NCI-H345 treated with DMSO at 0.1 percent for 48 hours (cell line): ENCODE data around the gene SWSAP1.

Experiments
- DNase-seq: peaks from one replicate; lab custom pipeline; 2025; ENCODE audit not compliant: unreplicated experiment; lab: John Stamatoyannopoulos, UW

Gene SWSAP1

DNA sequence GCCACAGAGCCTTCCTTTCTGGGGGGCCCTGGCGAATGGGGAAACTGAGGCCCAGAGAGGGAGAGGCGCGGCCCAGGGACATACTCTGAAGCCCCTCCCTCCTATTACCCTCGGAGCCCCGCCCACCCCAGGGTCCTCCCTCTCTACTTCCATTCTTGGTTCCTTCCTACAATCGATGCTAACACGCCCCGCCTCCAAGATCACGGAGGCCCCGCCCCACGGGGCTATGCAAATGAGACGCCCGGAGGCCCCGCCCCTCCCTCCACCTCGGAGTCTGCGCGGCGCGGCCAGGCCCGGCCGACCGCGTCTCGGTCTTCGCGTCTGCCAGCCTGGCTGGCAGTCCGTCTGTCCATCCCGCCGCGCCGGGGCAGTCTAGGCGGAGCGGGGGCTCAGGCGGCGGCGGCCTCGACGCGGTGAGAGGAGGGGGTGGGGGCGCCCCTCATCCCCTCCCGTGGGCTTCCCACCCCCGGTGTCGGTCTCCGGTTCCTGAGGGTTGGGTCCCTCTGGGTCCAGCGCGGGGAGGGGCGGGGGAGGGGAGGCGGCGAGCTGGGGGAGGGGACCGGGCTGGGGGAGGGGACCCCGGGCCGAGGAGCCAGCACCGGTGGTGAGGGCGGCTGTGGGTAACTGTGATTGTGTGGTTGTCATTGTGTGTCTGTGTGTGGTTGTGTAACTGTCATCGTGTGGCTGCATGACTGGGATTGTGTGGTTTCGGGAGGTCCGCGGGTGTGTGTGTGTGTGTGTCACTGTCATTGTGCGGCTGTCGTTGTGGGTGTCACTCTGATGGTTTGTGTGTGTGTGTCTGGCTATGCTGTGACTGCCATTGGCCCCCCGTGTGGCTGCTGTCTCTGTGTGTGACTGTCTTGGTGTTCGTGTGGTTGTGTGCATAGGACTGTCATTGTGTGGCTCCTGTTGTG, 19.0 kb upstream of the SWSAP1 start, which contains the start of gene PLPPR2:
Gene PLPPR2, plus strand, starts transcription at position 273 of the 914 bp plus-strand sequence. CDS start 2,242 bp downstream, outside the sequence.
- DNase-seq = no peak

DNA sequence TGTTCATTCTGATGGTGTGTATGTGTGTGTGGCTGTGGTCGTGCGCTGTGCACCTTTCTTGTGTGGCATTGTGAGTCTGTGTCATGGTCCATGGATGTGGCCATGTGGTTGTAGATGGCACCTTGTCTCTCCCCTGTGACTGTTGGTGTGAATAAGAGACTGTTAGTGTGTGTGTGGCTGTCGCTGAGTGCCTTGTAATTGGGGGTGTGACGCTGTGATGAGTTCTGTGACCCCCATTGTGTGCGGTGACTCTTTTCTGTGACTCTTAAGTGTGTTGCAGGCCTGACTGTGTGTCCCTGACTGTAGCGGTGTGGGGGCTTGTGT, 18.4 kb upstream of the SWSAP1 start:
- DNase-seq = no peak

DNA sequence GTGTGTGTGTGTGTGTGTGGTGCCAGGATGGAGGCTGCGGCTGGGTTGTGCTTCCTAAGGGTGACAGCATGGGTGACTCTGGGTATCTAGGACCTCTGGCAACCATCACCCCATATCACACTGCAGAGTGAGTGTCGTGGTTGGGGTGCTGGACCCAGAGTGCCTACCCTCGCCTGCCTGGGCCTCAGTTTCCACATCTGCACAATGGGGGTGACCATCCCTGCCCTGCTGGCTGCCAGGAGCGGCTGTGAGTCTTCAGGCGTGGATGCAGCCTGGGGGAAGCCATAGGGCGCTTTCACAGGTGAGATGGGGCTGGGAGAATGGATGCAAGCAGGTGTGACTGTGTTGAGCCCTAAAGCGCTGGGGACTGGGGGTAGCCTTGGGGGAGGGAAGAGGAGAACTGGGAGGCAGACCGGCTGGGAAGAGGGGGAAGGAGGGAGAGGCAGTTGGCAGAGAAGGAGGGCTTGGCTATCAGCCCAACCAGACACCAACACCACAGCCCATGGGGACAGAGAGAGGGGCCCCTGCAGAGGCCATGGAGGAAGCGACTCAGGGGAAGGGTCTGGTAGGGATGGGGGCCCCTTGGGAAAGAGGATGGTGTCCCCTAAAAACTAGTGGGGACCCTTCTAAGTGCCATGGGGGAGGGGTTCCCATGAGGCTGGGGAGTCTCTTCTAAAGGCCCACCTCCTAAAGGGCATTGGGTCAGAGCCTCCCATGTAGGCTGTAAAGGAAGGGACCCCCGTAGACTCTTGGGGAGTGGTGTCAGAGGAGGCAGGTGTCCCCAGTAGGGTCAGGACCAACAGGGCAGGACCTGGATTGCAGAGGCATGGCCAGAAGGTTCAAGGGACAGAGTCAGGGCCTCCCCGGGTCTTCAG, 17.6 kb upstream of the SWSAP1 start:
- no peak for DNase-seq

DNA sequence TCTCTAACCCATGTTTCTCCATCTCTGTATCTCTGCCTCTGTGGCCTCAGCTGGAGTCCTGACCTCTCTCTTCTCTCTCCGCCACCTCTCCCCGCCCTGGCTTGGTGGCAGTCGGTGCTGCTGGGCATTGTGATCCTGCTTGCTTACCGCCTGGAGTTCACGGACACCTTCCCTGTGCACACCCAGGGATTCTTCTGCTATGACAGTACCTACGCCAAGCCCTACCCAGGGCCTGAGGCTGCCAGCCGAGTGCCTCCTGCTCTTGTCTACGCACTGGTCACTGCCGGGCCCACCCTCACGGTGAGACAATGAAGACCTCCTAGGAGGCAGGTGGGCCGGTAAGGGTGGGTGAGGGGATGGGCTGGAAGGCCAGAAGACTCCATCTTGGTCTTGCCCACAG, 15.0 kb upstream of the SWSAP1 start:
- DNase-seq = no peak

DNA sequence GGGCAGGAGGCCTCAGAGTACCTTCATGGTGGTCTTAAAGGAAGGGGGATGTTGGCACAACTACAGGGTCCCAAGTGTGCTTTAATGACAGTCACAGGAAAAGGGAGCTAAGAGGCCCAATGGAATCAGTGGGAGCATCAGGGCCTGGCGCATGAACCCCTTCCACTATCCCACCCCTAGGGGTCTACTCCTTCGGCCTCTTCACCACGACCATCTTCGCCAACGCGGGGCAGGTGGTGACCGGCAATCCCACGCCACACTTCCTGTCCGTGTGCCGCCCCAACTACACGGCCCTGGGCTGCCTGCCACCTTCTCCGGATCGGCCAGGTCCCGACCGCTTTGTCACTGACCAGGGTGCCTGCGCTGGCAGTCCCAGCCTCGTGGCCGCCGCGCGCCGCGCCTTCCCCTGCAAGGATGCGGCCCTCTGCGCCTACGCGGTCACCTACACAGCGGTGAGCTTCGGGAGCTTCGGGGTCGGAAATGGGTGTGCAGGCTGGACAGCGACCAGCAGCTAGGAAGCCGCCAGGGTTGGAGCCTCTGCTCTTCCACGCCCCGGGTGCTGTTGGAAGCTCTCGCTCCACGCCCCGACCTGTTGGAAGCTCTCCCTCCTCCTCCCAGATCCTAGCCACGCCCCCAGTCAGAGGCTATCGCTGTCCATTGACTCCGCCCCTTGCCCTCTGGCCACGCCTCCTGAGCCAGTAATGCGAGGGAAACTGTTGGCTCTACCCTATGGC, 13.3 kb upstream of the SWSAP1 start:
- DNase-seq = no peak

DNA sequence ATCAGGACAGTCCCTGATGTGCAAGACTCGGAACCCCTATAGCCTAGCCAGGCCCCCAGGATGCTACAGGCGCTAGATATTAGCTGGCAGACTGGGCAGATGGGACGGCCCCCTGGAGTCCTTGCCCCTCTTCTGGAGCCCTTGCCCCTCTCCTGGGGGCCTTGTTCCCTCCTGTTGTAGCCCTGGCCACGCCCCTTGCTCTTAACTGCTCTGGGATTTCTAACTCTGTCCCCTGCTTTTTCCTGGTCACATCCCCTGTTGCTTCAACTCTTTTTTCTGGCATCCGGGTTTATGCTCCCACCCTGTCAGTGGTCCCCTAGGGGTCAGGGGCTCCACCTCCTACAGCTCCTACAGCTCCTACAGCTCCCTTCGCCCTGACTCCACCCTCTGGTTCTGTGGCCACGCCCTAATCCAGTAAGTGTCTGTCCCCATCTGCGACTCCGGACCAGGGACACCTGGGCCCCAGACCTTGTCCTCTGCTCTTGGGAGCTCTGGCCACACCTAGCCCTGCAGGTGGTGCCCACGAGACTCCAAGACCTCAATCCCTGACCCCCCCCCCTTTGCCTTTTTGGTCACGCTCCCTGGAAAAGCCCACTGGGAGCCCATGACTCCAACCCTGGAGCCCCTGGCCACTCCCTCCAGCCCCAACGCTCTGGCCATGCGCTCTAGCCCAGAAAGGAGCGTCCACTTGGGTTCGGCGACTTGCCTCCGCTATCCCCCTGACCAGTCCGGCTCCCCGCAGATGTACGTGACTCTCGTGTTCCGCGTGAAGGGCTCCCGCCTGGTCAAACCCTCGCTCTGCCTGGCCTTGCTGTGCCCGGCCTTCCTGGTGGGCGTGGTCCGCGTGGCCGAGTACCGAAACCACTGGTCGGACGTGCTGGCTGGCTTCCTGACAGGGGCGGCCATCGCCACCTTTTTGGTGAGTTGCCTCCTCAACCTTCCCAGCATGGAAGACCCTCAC, 12.4 kb upstream of the SWSAP1 start:
- no peak for DNase-seq

DNA sequence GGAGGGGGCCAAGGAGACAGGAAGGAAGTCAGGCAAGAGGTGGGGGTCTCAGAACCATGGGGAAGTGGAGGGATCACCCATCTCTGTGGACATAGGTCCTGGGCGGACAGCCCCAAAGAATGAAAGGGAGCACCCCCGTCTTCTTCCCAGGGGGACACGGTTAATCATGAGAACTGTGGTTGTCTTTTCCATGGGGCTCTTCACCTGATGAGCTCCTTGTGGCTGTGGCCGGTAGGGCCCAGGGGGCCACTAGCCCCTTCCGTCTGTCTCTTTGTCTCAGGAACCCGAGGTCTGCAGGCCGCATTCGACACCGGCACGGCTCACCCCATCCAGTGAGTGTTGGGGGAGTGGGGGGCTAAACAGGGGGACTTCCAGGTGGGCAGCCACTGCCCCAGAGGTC, 10.6 kb upstream of the SWSAP1 start:
- DNase-seq = no peak

DNA sequence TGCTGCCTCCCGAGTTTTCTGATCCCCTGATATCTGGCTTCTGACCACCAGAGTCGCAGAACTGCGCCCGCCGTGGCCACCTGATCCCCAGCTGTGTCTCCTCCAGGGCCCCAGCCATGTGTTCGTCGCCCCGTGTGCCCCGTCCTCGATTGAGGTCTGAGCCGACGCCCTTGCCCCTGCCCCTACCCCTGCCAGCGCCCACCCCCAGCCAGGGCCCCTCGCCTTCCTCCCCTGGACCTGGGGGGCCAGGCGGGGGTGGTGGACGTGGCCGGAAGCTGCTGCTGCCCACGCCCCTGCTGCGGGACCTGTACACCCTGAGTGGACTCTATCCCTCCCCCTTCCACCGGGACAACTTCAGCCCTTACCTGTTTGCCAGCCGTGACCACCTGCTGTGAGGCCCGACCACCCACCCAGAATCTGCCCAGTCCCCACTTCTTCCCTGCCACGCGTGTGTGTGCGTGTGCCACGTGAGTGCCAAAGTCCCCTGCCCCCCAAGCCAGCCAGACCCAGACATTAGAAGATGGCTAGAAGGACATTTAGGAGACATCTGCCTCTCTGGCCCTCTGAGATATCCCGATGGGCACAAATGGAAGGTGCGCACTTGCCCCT, 10.1 kb upstream of the SWSAP1 start:
- DNase-seq = no peak

DNA sequence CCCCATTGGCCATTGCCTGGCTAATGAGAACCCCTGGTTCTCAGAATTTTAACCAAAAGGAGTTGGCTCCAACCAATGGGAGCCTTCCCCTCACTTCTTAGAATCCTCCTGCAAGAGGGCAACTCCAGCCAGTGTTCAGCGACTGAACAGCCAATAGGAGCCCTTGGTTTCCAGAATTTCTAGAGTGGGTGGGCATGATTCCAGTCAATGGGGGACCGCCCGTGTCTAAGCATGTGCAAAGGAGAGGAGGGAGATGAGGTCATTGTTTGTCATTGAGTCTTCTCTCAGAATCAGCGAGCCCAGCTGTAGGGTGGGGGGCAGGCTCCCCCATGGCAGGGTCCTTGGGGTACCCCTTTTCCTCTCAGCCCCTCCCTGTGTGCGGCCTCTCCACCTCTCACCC, 9.5 kb upstream of the SWSAP1 start:
- DNase-seq = no peak

DNA sequence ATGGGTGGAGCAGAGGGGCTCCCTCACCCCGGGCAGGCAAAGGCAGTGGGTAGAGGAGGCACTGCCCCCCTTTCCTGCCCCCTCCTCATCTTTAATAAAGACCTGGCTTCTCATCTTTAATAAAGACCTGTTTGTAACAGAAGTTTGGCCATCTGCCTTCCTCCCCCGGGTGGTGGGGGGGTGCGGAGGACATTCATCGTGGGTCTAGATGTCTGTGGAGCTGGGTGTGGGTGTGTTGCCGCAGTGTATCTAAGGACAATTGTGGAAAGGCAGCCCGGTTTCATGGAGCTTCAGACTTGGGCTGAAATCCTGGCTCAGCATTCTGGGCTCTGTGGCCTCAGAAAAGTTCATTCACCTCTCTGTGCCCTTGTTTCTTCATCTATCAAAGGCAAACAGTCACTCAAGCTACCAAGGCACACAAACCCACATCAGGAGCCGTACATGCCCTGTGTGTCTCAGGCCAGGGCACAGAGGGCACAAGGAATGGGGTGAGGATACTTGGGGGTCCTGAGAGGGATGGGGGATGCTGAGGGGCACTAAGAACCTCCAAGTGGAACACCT, 8.8 kb upstream of the SWSAP1 start:
- DNase-seq = no peak

DNA sequence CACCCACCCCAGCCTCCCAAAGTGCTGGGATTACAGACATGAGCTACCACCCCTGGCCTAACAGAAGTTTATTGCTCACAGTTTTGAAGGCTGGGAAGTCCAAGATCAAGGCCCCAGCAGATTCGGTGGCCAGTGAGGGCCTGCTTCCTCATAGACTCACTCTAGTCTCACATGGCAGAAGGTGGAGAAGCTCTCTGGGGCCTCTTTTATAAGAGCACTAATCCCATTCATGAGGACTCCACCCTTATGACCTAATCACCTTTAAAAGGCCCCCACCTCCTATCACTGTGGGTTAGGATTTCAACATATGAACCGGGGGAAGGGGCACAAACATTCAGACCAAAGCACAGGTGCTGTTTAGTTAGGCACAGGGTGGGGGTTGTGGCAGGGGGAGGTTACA, 6.9 kb upstream of the SWSAP1 start:
- no peak for DNase-seq

DNA sequence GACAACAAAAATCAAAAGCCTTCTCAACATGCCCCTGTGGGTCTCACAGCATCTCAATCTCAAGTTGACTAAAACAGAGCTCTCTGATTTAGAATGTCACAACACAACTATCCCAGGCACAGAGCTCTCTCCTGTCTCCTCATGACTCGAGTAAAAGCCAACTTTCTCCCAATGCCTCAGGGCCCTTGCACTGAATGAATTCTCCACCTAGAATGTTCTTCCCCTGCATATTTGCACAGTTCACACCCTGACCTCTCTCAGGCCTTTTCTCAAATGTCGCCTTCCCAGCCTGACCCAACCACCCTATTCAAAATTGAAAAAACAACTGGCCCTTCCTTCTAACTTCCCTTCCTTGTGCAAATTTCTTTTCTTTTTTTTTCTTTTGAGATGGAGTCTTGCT, 3.7 kb upstream of the SWSAP1 start:
- DNase-seq = no peak

DNA sequence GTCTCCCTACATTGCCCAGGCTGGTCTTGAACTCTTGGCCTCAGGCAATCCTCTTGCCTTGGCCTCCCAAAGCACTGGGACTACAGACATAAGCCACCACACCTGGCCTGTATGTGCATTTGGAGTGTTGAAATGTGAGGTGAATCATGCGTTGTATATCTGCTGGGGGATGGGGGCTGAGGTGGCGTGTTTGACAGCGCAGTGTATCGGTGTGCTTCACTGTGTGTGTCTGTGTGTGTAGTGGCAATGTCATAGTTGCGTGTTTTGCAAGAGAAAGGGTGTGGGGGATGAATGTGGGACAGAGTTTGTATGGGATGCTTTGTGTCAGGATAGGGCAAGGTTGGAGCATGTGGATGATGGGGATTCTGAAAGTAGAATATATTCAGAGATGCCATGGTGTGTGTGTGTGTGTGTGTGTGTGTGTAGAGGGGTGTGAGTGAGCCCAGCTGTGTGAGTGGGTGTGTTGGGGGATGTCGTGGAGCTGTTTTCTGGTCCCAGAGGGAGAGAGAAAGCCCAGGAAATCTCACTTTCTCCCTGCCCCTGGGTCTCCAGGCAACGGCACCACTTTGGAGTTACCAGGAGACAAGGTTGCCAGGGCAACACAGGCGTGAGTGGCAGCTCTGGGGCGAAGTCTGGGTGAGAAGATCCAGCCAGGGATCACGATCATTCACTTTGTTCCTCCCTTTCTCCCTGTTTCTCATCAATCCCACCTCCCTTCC, 1.1 kb upstream of the SWSAP1 start:
- DNase-seq = no peak

DNA sequence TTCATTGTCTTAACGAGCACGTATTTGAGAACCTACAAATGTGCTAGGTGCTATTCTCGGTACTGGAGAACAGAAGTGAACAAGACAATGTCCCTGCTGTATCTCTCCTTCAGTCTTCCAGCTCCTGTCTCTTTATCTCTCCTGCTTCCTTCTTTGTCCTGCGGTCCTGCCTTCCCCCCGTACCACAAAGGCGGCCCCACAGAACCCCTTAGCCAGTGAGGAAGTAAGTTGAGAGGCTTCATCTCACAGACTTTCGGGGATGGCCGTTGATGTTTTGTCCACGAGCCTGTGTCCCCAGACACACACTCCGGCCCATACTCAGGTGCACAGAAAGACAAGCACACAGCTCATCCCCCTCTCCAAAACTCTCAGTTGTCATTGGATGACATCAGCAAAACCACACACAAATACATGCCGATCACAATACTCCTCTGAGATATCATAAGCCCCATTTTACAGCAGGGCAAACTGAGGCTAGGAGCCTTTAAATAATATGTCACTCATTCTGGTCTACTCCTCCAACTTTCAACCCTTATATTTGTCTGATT, 507 bp upstream of the SWSAP1 start:
- no peak for DNase-seq

DNA sequence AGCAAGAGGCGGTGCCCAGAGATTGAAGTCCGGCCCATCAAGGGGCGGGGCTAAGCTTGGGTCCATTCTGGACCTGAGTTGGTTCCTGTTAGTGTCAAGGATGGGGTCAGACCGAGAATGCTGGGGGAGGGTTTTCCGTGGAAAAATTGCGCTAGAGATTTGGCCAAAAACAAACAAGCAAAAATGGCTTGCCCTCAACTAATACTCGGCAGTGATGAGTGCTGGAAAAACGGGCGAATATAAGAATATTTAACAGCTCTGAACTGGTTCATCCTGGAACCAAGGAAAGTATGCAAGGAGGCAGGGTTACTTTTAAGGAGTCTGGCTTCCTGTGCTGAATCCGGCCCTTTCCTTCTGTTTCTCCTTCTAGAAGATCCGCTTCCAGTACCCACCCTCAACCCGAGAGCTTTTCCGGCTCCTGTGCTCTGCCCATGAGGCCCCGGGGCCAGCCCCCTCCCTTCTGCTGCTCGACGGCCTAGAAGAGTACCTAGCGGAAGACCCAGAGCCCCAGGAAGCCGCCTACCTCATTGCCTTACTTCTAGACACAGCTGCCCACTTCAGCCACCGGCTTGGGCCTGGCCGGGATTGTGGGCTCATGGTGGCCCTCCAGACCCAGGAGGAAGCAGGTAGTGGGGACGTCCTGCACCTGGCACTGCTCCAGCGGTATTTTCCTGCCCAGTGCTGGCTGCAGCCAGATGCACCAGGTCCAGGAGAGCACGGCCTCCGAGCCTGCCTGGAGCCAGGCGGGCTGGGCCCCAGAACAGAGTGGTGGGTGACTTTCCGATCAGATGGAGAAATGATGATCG, 880 bp downstream of the SWSAP1 start:
- DNase-seq = no peak

DNA sequence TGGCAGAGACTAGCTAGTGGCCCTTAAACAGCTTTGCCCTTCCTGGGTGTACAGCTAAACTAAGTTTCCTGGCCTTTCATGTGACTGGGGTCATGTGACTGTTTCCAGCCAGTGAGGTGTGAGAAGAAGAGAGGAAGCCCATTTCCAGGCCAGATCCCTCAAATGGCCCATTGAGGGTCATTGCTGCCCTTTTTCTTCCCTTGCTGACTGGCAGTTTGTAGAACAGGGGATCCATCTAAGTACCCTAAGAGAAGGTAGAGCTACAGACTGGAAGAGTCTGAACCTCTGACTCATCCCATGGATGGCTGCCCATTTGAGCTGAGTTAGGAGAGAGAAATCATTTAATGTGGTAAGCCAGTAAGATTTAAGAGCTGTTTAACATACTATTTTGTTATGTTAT, 2.8 kb downstream of the SWSAP1 start:
- no peak for DNase-seq

DNA sequence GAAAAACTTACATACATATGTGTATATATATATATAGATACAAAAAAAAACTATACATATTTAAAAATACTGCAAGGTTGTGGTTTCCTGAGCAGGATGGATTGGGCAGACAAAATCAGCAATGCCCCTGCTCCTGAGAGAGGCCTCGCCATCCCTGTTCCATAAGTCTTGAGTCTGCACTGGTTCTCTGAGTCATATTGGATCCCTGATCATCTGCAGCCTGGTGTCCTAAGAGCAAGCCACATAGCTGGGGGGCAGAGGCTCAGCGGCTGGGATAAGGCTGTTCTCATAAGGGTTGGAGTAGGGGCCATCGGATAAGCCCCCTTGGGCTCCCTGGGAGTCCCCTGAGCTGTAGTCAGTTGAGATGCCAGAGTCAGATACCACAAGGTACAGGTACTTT, 3.3 kb downstream of the SWSAP1 start:
- no peak for DNase-seq
